Measurements from ENCODE around the gene EVA1C.
"Not testable (repeated sequence)": the region's sequence is repeated elsewhere in the genome, so short reads cannot be mapped to it uniquely, and the experiment has no call there.

The EVA1C gene

DNA sequence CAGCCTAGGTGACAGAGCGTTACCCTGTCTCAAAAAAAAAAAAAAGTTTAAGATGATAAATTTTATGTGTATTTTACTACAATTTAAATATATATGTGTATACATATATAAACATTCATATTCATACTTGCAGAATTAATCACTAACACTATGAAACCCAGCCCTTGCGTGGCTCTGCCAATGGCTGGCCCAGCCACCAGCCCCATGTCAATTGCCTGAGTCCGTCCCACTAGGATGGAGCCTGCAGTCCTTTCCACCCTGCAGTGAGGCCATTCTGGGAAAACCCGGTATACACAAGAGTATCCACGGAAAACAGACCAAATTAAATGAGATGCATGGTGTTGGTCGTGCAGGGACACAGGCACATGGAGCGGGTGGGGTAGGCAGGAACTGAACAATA lies 123.1 kb downstream of the EVA1C start:
- intact Hi-C loops (cut with DNase I), result no loop called here
- peak in 1 of 42 donors; percentile 16 for DNase-seq

GRCh38 chr21:32537569-32537881 lies 125.0 kb downstream of the EVA1C start:
- no peak for DNase-seq
- intact Hi-C loops (cut with DNase I), result no loop called here

DNA sequence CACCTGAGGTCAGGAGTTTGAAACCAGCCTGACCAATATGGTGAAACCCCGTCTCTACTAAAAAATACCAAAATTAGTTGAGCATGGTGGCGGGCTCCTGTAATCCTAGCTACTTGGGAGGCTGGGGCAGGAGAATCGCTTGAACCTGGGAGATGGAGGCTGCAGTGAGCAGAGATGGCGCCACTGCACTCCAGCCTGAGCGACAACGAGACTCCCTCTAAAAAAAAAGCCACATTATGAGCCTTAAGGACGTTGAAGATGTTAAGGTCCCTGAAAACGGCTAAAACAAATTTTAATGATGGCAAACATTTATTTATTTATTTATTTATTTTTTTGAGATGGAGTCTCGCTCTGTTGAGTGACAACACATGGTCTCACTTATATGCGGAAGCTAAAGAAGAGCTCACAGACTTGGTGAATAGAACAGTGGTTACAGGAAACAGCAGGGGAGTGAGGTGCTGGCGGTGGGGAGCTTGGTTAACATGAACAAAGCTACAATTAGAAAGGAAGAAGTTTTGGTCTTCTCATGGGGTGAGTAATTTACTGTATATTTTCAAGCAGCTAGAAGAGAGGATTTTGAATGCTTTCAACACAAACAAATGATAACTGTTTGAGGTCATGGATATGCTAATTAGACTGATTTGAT lies 125.8 kb downstream of the EVA1C start:
- DNase-seq, result no peak
- intact Hi-C loops (cut with DNase I), result no loop called here

GRCh38 chr21:32539378-32539777 lies 126.9 kb downstream of the EVA1C start:
- peak in 1 of 42 donors; percentile 20 for DNase-seq
- intact Hi-C loops (cut with DNase I), result no loop called here

DNA sequence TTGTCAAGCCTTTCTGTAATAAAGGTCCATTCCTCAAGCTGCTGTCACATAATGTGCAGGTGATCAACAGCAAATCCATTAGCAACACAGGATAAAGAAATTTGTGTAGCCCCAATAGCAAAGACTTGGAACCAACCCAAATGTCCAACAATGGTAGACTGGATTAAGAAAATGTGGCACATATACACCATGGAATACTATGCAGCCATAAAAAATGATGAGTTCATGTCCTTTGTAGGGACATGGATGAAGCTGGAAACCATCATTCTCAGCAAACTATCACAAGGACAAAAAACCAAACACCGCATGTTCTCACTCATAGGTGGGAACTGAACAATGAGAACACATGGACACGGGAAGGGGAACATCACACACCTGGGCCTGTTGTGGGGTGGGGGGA lies 130.6 kb downstream of the EVA1C start:
- DNase-seq; intact Hi-C loops (cut with DNase I): not testable (repeated sequence)

DNA sequence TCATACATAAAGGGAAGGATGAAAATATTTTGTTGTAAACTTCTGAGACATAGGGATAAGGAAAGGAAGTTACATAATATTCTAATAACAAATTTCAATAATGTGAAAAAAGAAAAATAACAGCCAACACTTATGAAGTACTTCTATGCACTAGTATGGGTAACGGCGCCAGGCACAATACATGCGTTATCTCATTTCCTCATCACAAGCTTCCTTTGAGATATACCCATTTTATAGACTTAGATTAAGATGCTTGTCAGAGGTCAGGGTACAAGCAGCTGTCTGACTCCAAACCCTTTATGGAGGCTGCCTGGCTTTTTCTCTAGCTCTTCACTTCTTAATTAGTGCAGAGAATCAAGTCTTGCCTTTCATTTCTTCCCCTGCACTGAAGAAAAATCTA lies 131.5 kb downstream of the EVA1C start:
- intact Hi-C loops (cut with DNase I), result no loop called here
- DNase-seq, result no peak

- no peak for DNase-seq
- intact Hi-C loops (cut with DNase I), result no loop called here
These were observed 132.2 kb downstream of the EVA1C start for GRCh38 chr21:32544697-32545096.

DNA sequence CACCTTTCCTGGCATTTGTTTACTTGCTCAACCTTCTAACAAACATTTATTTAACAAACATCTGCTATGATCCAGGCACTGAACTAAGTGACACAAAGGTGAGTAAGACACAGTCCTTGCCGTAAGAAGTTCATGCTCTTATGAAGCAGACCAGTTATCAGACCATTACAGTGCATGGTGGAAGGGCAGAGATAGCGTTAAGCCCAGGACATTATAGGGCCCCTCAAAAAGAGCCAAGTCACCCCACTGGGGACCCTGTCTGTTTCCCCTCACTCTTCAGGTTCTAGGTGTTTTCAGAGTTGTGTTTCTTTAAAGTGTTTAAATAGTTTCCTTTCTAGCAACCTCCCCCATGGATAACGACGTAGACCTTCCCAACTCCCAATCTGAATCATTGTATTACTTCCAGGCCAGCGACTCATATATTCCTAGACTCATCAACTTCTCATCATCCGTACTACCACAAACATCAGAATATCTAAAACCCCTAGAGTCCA lies 133.5 kb downstream of the EVA1C start:
- intact Hi-C loops (cut with DNase I), result no loop called here
- DNase-seq, result no peak

DNA sequence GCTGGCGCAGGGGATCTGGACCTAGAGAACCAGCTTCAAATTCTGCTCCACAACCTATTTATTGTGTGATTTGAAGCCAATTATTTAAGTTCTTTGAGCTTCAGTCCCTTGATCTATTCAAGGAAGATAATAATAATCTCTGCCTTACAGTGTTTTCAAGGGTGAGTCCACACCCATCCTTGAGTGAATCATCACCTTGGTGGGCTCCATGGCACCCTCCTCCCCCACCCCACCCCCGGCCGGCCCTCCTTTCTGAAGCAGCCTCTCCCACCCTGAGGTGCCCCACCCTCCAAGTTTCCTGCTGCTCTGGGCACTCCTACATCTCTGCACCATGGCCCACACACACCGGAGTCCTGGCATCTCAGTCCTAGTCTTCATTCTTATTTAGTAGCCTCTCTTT lies 134.5 kb downstream of the EVA1C start:
- no peak for DNase-seq
- intact Hi-C loops (cut with DNase I), result no loop called here

- intact Hi-C loops (cut with DNase I), result no loop called here
- DNase-seq, result no peak
These were observed 136.5 kb downstream of the EVA1C start for GRCh38 chr21:32548978-32549377.

GRCh38 chr21:32549440-32549839 lies 136.9 kb downstream of the EVA1C start:
- intact Hi-C loops (cut with DNase I), result no loop called here
- DNase-seq, result no peak

DNA sequence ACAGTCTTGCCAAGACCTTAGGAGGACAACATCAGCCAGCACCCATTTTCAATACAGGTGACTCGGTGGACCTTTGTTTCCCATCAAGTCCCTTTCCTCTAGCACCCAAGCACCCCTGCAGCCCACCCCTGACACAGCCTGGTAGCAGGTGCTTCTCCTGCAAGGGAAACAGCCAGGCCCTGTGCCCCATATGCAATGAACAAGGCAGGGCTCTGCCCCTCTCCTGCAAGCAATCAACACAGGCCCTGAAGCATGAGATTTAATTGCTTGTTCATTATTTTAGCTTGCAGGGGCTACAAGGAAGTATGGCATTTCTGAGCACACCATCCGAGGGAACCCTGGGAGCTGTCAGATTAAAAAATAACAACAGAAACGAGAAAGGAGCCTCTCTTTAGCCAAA lies 137.4 kb downstream of the EVA1C start:
- DNase-seq, result no peak
- intact Hi-C loops (cut with DNase I), result no loop called here

GRCh38 chr21:32554832-32555638 lies 142.5 kb downstream of the EVA1C start:
- peak in 1 of 42 donors; percentile 24 for DNase-seq
- intact Hi-C loops (cut with DNase I), result no loop called here

GRCh38 chr21:32558106-32558505 lies 145.6 kb downstream of the EVA1C start:
- DNase-seq, result peak in 1 of 42 donors; percentile 12
- intact Hi-C loops (cut with DNase I), result no loop called here

DNA sequence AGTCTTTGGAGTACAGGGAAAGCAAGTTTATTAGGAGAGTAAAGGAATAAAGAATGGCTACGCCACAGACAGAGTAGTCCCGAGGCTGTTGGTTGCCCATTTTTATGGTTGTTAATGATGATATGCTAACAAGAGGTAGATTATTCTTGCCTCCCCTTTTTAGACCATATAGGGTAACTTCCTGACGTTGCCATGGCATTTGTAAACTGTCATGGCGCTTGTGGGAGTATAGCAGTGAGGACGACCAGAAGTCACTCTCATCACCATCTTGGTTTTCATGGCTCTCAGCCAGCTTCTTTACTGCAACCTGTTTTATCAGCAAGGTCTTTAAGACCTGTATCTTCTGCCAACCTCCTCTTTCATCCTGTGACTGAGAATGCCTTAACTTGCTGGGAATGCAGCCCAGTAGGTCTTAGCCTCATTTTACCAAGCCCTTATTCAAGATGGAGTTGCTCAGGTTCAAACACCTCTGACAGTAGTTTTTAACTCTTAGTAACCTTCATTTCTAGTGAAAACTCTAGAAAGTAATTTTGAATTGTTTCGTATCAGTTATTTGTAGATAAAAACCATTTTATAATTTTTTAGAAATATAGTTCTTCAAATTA lies 146.6 kb downstream of the EVA1C start:
- intact Hi-C loops (cut with DNase I), result no loop called here
- no peak for DNase-seq

GRCh38 chr21:32560896-32561295 lies 148.4 kb downstream of the EVA1C start:
- intact Hi-C loops (cut with DNase I), result no loop called here

GRCh38 chr21:32561476-32561875 lies 149.0 kb downstream of the EVA1C start:
- DNase-seq; intact Hi-C loops (cut with DNase I): not testable (repeated sequence)

More at GRCh38 chr21:32560896-32561295, 148.4 kb downstream of the EVA1C start:
- DNase-seq, result no peak

DNA sequence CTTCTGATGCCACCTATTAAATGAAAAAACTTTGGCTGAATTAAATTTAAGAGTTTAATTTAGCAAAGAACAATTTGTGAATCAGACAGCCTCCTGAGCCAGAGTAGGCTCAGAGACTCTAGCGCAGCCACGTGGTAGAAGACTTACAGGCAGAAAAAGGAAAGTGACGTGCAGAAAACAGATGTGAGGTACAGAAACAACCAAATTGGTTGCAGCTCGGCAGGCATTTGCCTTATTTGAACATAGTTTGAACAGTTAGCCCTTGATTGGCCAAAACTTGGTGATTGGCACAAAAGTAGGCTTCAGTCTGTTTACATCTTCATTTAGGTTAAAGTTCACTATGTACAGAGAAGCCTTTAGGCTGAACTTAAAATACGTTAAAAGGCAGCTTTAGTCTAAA lies 149.9 kb downstream of the EVA1C start:
- intact Hi-C loops (cut with DNase I), result no loop called here
- peak in 24 of 42 donors; percentile 14 to 68 (median 32) for DNase-seq

- no peak for DNase-seq
- intact Hi-C loops (cut with DNase I), result no loop called here
These were observed 150.4 kb downstream of the EVA1C start for GRCh38 chr21:32562915-32563314.
